Activated CD8-positive, alpha-beta memory T cell treated with anti-CD3 and anti-CD28 coated beads, Interleukin-2, amount 50 U/mL, for 1 hour (primary cell): ENCODE measurements around the gene DCAKD.

Experiments
- DNase-seq: peaks from one replicate; pipeline ENCODE4 v3.0.0-alpha.2; 2020; ENCODE audit errors: extremely low read depth

The DCAKD gene

DNA sequence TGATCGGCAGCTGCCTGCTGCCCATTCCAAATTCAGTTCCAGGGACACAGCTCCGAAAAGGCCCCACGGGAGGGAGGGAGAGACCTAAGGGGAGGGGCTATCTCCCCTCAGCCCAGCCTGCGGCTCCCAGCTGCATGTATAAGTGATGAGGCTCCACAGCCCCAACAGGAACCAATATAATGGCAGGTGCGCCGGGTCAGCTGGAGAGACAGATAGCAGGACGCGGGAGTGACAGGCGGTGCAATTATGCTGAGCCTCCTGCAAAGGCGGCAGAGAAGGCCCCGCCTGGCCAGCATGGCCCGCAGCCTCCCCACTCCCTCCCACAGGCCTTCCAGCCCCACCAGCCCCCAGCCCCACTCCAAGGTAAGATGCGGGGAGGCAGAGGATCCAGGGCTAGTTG lies 75.2 kb downstream of the DCAKD start:
- DNase-seq, result no peak
